D721Med (cell line): ENCODE results near the gene AMPH.
"Not testable (repeated sequence)": the region's sequence is repeated elsewhere in the genome, so short reads cannot be mapped to it uniquely, and the experiment has no call there.

ENCODE experiments used
- DNase-seq: peaks from one replicate; pipeline ENCODE4 v3.0.0; 2011; ENCODE audit warnings: low spot score; ENCODE audit not compliant: insufficient read length
- FAIRE-seq: peaks from 2 replicates; lab custom pipeline; 2011; peaks lifted over from hg19 to GRCh38; lab: Jason Lieb, UNC
- CTCF ChIP-seq: IDR thresholded peaks from 2 replicates; pipeline ENCODE4 v1.5.1; 2012; ENCODE audit warnings: mild to moderate bottlenecking, control low read depth; ENCODE audit not compliant: insufficient read depth; ENCODE audit errors: missing control alignments

The AMPH gene

GRCh38 chr7:38585572-38586354 lies 45.4 kb downstream of the AMPH start:
- FAIRE-seq: no peak
- TF ChIP-seq CTCF: no peak
- DNase-seq: no peak

- no peak for DNase-seq
- no peak for FAIRE-seq
- TF ChIP-seq CTCF: no peak
These were observed 46.5 kb downstream of the AMPH start for GRCh38 chr7:38584443-38585210.

GRCh38 chr7:38580485-38580884 lies 50.7 kb downstream of the AMPH start:
- FAIRE-seq: no peak
- no peak for TF ChIP-seq CTCF
- DNase-seq: no peak

- FAIRE-seq: no peak
These were observed 57.1 kb downstream of the AMPH start for GRCh38 chr7:38574086-38574485.

GRCh38 chr7:38571620-38572019 lies 59.6 kb downstream of the AMPH start:
- FAIRE-seq, DNase-seq: not testable (repeated sequence)

More at GRCh38 chr7:38574086-38574485, 57.1 kb downstream of the AMPH start:
- no peak for TF ChIP-seq CTCF
- no peak for DNase-seq

- DNase-seq (no peak), FAIRE-seq (no peak)
- no peak for TF ChIP-seq CTCF
These were observed 62.7 kb downstream of the AMPH start for GRCh38 chr7:38568497-38568896.

- FAIRE-seq (no peak), DNase-seq (no peak)
- no peak for TF ChIP-seq CTCF
These were observed 65.9 kb downstream of the AMPH start for GRCh38 chr7:38565289-38565688.
